GM21360 (cell line): ENCODE measurements around the gene ATP5PD.

Source experiments
- ATAC-seq: cut with Tn5 transposase; IDR thresholded peaks from one replicate; pipeline ENCODE4 v1.9.1; 2021; ENCODE audit warnings: mild to moderate bottlenecking, moderate library complexity; ENCODE audit not compliant: unreplicated experiment

Gene ATP5PD

DNA sequence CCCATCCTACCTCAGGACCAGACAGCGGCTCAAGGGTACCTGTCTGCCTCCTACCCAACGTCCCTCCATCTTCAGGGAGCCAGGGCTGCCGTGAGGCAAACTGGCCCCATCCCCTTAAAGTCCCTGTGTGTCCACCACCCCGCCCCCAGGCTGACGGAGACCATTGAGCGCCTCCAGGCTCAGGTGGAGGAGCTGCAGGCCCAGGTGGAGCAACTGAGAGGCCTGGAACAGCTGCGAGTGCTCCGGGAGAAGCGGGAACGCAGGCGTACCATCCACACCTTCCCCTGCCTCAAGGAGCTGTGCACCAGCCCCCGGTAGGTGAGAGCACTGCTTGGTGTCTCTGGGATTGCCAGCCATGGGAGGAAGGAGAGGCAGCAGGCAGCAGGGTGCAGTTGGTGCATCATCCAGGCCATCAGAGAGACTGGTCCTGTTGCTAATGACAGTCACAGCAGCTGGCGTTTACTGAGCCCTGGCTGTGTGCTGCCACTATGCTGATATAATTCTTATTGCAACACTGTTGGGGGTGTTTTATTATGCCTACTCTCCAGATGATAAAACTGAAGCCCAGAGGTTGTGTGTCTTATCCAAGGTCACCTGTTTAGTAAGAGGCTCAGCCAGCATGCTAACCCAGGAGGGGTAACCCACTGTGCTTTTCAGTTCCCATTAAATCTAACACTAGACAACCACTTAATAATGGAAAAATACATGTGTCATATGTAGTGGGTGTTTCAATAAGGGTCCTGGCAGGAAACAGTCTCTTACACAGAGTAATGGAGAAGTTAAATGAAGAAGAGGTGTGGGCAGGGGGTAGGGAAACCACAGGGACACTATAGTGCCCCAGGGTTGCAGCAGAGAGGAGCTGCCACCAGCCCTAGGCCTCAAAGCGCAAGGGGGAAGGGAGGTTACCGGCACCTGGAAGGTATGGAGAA lies 44.6 kb downstream of the ATP5PD start:
- no peak for ATAC-seq

DNA sequence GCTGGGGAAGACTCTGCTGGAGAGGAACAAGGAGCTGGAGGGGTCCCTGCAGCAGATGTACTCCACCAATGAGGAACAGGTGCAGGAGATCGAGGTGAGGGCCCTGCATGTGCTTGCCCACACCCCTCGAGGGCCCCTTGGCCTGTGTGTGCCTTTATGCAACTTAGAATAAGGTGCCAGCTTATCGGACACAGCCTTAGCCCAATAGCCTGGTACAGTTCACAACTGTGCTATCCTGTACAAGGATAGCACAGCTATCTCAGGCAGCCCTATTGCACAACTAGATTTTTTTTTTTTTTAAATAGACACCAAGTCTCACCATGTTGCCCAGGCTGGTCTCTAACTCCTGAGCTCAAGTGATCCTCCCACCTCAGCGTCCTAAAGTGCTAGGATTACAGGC lies 47.2 kb downstream of the ATP5PD start:
- no peak for ATAC-seq

DNA sequence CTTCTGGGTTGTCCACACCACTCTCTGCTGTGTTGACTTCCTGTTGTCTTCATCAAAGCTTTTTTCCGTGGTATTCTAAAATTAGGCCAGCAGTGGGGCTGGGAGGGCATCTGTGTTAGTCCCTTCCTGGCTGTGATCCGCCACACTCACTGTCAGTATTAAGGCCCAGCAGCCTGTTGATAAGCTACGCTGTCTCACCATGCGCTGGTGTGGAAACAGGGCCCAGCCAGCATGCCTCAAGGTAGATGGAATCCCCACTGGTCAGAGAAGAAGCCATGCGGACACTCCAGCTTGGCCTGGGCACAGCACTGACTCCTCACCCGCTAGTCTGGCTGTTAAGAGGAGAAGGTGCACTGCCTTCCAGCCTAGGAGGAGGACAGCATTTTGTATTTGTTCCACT lies 48.0 kb downstream of the ATP5PD start:
- ATAC-seq, result no peak

DNA sequence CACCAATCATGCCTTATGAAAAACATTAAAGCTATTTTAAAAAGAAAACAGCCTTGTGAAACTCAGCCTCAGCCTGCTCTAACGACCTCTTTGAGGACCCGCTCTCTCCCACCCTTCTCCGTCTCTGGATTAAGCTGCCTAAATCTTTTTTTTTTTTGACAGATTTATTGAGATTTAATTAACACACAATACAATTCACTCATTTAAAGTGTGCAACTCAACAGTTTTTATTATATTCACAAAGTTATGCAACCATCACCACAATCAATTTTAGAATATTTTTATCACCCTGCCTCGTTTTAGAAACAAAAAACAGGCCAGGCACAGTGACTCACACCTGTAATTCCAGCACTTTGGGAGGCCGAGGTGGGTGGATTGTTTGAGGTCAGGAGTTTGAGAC lies 50.9 kb downstream of the ATP5PD start:
- ATAC-seq, result no peak

- ATAC-seq, result no peak
Measured at GRCh38 chr17:74994440-74994839, 52.3 kb downstream of the ATP5PD start.

DNA sequence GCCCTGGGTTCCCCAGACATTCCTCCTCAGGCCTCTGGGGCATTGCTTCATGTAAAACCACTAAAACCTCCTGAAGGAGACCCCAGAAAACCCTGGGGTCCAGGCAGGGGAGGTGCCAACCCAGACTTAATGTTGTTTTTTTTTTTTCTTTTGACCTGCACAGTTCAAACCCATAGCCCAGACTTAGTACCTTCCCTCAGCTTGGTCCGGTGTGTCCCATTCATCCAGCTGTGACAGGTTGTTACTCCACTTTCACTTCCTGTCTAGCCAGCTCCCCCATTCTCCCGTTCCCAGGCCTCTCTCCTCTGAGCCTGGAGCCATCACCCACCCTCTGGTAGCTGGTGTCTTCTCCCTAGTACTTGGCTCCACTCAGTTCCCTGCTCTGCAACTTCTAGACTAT lies 54.5 kb downstream of the ATP5PD start:
- no peak for ATAC-seq

GRCh38 chr17:74990581-74991105 lies 56.1 kb downstream of the ATP5PD start:
- ATAC-seq, result no peak
